HCT116 (cell line): ENCODE data around the gene MYO7B. TPM values are rescaled to one million over a fixed set of nuclear protein-coding genes. Genes with fewer than 3 reads are reported as not detected.

ENCODE experiments used
- ATAC-seq: fragments of 200-7000 bp; cut with Tn5 transposase; 2 replicates; pipeline ENCODE4 v1.9.1; 2020; ENCODE audit warnings: mild to moderate bottlenecking, moderate library complexity
- BruUV-seq: library from RNA; stranded (reverse); fragments of 400-500 nt; replicated peaks from 2 replicates; lab custom pipeline; 2021; lab: Mats Ljungman, UMichigan
- CTCF ChIA-PET: fragments of 300-600 bp; sonication (Branson Sonifier 250); formaldehyde crosslinking; loops from one replicate; lab custom pipeline; 2021; ENCODE audit warnings: antibody characterized with exemption; lab: Charles Lee
- POLR2A ChIA-PET: fragments of 300-600, 350-600 bp; sonication (Branson Sonifier 250); formaldehyde crosslinking; loops from one replicate; lab custom pipeline; 2021; ENCODE audit warnings: antibody characterized with exemption; lab: Charles Lee
- RAD21 ChIA-PET, 2 experiments: fragments of 300-600 bp; sonication (Branson Sonifier 250); formaldehyde crosslinking; loops; one replicate each; lab custom pipeline; 2023; ENCODE audit warnings: low total read pairs in 2 of 2; ENCODE audit not compliant: uncharacterized antibody in 2 of 2, unreplicated experiment in 2 of 2, low non-redundant PET in 1 of 2; lab: Charles Lee
- DNase-seq: peaks from one replicate; pipeline ENCODE4 v3.0.0-alpha.2; 2010; ENCODE audit warnings: low read depth, low spot score
- H2AFZ ChIP-seq: fragments of 200-600 bp; shearing (Covaris generic), sonication (generic); 2 replicates; pipeline ENCODE4 v1.6.1; 2017; ENCODE audit warnings: low read depth, mixed run types, mixed read lengths, antibody characterized with exemption, low read length; ENCODE audit not compliant: poor library complexity, severe bottlenecking
- H3K27ac ChIP-seq: 2 replicates; pipeline ENCODE4 v1.5.1; 2012; ENCODE audit warnings: low read depth, low read length
- H3K27me3 ChIP-seq: fragments of 200-600 bp; sonication (generic); 2 replicates; pipeline ENCODE4 v1.6.1; 2016; ENCODE audit warnings: mixed run types, low read length, mixed read lengths; ENCODE audit not compliant: insufficient read depth
- H3K36me3 ChIP-seq, 2 experiments: fragments of 200-500 bp in 1 of 2; fragments of 200-600 bp in 1 of 2; sonication (Bioruptor generic) in 1 of 2; sonication (generic) in 1 of 2; 2 replicates each; pipeline versions ENCODE4 v1.5.1 to v1.6.1; 2014 to 2016; ENCODE audit warnings: low read length in 2 of 2, inconsistent platforms in 1 of 2, mixed read lengths in 1 of 2, mixed run types in 1 of 2; ENCODE audit not compliant: insufficient read depth in 2 of 2, control insufficient read depth in 1 of 2
- H3K4me1 ChIP-seq, 2 experiments: fragments of 200-600 bp in 1 of 2; sonication (generic) in 1 of 2; 2 replicates each; pipeline versions ENCODE4 v1.5.1 to v1.6.1; 2012 to 2017; ENCODE audit warnings: low read length in 2 of 2, inconsistent platforms in 1 of 2, mild to moderate bottlenecking in 1 of 2, mixed read lengths in 1 of 2, mixed run types in 1 of 2, moderate library complexity in 1 of 2; ENCODE audit not compliant: insufficient read depth in 2 of 2, control insufficient read depth in 1 of 2
- H3K4me2 ChIP-seq: fragments of 200-600 bp; sonication (generic); 2 replicates; pipeline ENCODE4 v1.6.1; 2017; ENCODE audit warnings: mixed run types, low read length, mixed read lengths
- H3K4me3 ChIP-seq, 2 experiments: fragments of 200-600 bp in 1 of 2; sonication (generic) in 1 of 2; replicated peaks in 1 of 2; 2 replicates each; pipeline ENCODE4 v1.5.1; 2011 to 2016; ENCODE audit warnings: low read length in 2 of 2, control low read depth in 1 of 2, low read depth in 1 of 2, mild to moderate bottlenecking in 1 of 2, mixed read lengths in 1 of 2, mixed run types in 1 of 2
- H3K79me2 ChIP-seq: fragments of 200-600 bp; sonication (generic); 2 replicates; pipeline ENCODE4 v1.6.1; 2017; ENCODE audit warnings: mild to moderate bottlenecking, mixed run types, low read length, moderate library complexity, mixed read lengths; ENCODE audit not compliant: insufficient read depth
- H3K9ac ChIP-seq: fragments of 200-600 bp; sonication (generic); 2 replicates; pipeline ENCODE4 v1.6.1; 2016; ENCODE audit warnings: low read length, mixed read lengths
- H3K9me2 ChIP-seq: fragments of 200-600 bp; sonication (generic), shearing (Covaris generic); 2 replicates; pipeline ENCODE4 v1.6.1; 2017; ENCODE audit warnings: mixed run types, mild to moderate bottlenecking, moderate library complexity; ENCODE audit not compliant: insufficient read depth
- H3K9me3 ChIP-seq, 2 experiments: fragments of 200-500 bp in 1 of 2; fragments of 200-600 bp in 1 of 2; sonication (Bioruptor generic) in 1 of 2; sonication (generic) in 1 of 2; 2 replicates each; pipeline ENCODE4 v1.6.1; 2014 to 2017; ENCODE audit warnings: low read length in 2 of 2, mixed read lengths in 2 of 2, inconsistent platforms in 1 of 2, low read depth in 1 of 2, mild to moderate bottlenecking in 1 of 2, mixed run types in 1 of 2, moderate library complexity in 1 of 2; ENCODE audit not compliant: control insufficient read depth in 1 of 2, insufficient read depth in 1 of 2
- H4K20me1 ChIP-seq: fragments of 200-600 bp; sonication (generic), shearing (Covaris generic); 2 replicates; pipeline ENCODE4 v1.6.1; 2017; ENCODE audit warnings: mixed run types, mild to moderate bottlenecking, moderate library complexity; ENCODE audit not compliant: insufficient read depth
- ATF3 ChIP-seq: IDR thresholded peaks from 2 replicates; pipeline ENCODE4 v1.6.1; 2012
- CBX3 ChIP-seq: IDR thresholded peaks from 2 replicates; pipeline ENCODE4 v1.6.1; 2012; ENCODE audit warnings: low read depth
- CTCF ChIP-seq, 3 experiments: fragments of 200-600 bp in 1 of 3; sonication (generic) in 1 of 3; IDR thresholded peaks in 2 of 3; conservative IDR thresholded peaks in 1 of 3; 2 replicates each; pipeline ENCODE4 v1.5.1; 2012 to 2017; ENCODE audit warnings: low read depth in 2 of 3, low read length in 2 of 3, antibody characterized with exemption in 1 of 3, borderline replicate concordance in 1 of 3, control low read depth in 1 of 3, mild to moderate bottlenecking in 1 of 3, mixed read lengths in 1 of 3, mixed run types in 1 of 3, moderate library complexity in 1 of 3; ENCODE audit not compliant: insufficient read depth in 1 of 3
- EGR1 ChIP-seq: IDR thresholded peaks from 2 replicates; pipeline ENCODE4 v1.6.1; 2012; ENCODE audit warnings: low read depth
- ELF1 ChIP-seq: IDR thresholded peaks from 2 replicates; pipeline ENCODE4 v1.6.1; 2012; ENCODE audit warnings: low read depth, borderline replicate concordance
- MAX ChIP-seq: IDR thresholded peaks from 2 replicates; pipeline ENCODE4 v1.6.1; 2012
- POLR2AphosphoS5 ChIP-seq: IDR thresholded peaks from 2 replicates; pipeline ENCODE4 v1.6.1; 2011; ENCODE audit warnings: mild to moderate bottlenecking, low read depth, low read length, moderate library complexity
- RAD21 ChIP-seq: IDR thresholded peaks from 2 replicates; pipeline ENCODE4 v1.6.1; 2012; ENCODE audit warnings: low read depth, mild to moderate bottlenecking
- REST ChIP-seq: IDR thresholded peaks from 2 replicates; pipeline ENCODE4 v1.6.1; 2012; ENCODE audit warnings: low read depth
- SIN3A ChIP-seq: IDR thresholded peaks from 2 replicates; pipeline ENCODE4 v1.6.1; 2012; ENCODE audit warnings: low read depth
- TCF7L2 ChIP-seq: IDR thresholded peaks from 2 replicates; pipeline ENCODE4 v1.7.0; 2011; ENCODE audit warnings: borderline replicate concordance, inconsistent platforms; ENCODE audit not compliant: insufficient read depth, insufficient read length; ENCODE audit errors: extremely low read depth
- YY1 ChIP-seq: IDR thresholded peaks from 2 replicates; pipeline ENCODE4 v1.6.1; 2011; ENCODE audit warnings: low read length, low read depth, moderate library complexity, mild to moderate bottlenecking; ENCODE audit not compliant: insufficient replicate concordance; ENCODE audit errors: extremely low read depth
- ZNF274 ChIP-seq: fragments of 200-500 bp; sonication (Bioruptor generic); IDR thresholded peaks from 2 replicates; pipeline ENCODE4 v1.6.1; 2014; ENCODE audit warnings: mild to moderate bottlenecking, low read depth, low read length, inconsistent platforms
- intact Hi-C: fragments of 100-400 bp; cut with micrococcal nuclease; formaldehyde crosslinking; loops from 2 replicates; pipeline ENCODE4 v1.10.0; 2022
- total RNA-seq: library from RNA; stranded (reverse); gene quantifications from one replicate; pipeline ENCODE4 v1.2.1, GENCODE V29; 2021; ENCODE audit not compliant: unreplicated experiment

The MYO7B gene
- total RNA-seq, 1 experiment from 2014 or later, result 0.07 TPM

- TF ChIP-seq RAD21 (no peak), EGR1 (no peak), MAX (no peak), CTCF (IDR thresholded peaks at IDR 0.05 in 2 of 3, conservative IDR thresholded peaks at IDR 0.05 in 1 of 3; ENCODE audit: borderline replicate concordance in 1 of 3, insufficient read depth in 1 of 3, low read depth in 2 of 3, low read length in 2 of 3) (no peak), SIN3A (no peak), CBX3 (no peak)
Observed at GRCh38 chr2:127624756-127625571, 89.5 kb downstream of the MYO7B start (continued).

GRCh38 chr2:127625572-127625951 is 90.1 kb downstream of the MYO7B start:
- Histone ChIP-seq H3K9me3 (no peaks in the 10 kb centered on the region), H3K36me3 (no peaks in the 10 kb centered on the region), H3K4me3 (no peak overlapping the region), H3K79me2 (no peaks in the 10 kb centered on the region), H3K27me3 (no peaks in the 10 kb centered on the region), H3K9ac (no peak overlapping the region), H3K27ac (no peak overlapping the region), H2AFZ (no peak overlapping the region), H3K4me2 (no peak overlapping the region), H3K4me1 (peaks cover 0 to 20% of the 10 kb centered on the region in 2 experiments; a peak in 2 of 4 replicates), H3K9me2 (no peaks in the 10 kb centered on the region), H4K20me1 (no peaks in the 10 kb centered on the region)
- ChIA-PET RAD21 (no interaction called here), POLR2A (no interaction called here), CTCF (no interaction called here)
- no peak for ATAC-seq
- DNase-seq, result no peak
- no TSS peak for BruUV-seq
- intact Hi-C loops, result no loop called here
- TF ChIP-seq TCF7L2 (no peak), CTCF (IDR thresholded peaks at IDR 0.05 in 2 of 3, conservative IDR thresholded peaks at IDR 0.05 in 1 of 3; ENCODE audit: borderline replicate concordance in 1 of 3, insufficient read depth in 1 of 3, low read depth in 2 of 3, low read length in 2 of 3) (no peak), ATF3 (no peak), POLR2AphosphoS5 (no peak), MAX (no peak), YY1 (no peak), REST (no peak), RAD21 (no peak), ELF1 (no peak), ZNF274 (no peak)
